Left ventricle myocardium superior (tissue), 1 donor: Measurements from ENCODE around the gene PLAU. TPM values are rescaled to one million over a fixed set of nuclear protein-coding genes. Genes with fewer than 3 reads are reported as not detected.
"Not testable (repeated sequence)": the region's sequence is repeated elsewhere in the genome, so short reads cannot be mapped to it uniquely, and the experiment has no call there.

Experiments used
- ATAC-seq: fragments of 200-7000 bp; cut with Tn5 transposase; one replicate; pipeline ENCODE4 v1.9.1; 2020; ENCODE audit warnings: mild to moderate bottlenecking, moderate library complexity
- DNase-seq: peaks from one replicate; pipeline ENCODE4 v3.0.0-alpha.2; 2020
- intact Hi-C: fragments of 100-400 bp; cut with micrococcal nuclease; formaldehyde crosslinking; loops from one replicate; pipeline ENCODE4 v1.11.0; 2022
- total RNA-seq: library from RNA; stranded (reverse); fragmentation: NEBNext Ultra II Directional; extraction: Animal tissue kit (Norgen Biotek cat#: 25700); gene quantifications from one replicate; pipeline ENCODE4 v1.2.1, GENCODE V29; 2021
- donor health status: DM: no; HTN: yes; CAD: no; lungs with severe emphysema.

The PLAU gene
- total RNA-seq, 1 donor from 2014 or later = 6.6 TPM

DNA sequence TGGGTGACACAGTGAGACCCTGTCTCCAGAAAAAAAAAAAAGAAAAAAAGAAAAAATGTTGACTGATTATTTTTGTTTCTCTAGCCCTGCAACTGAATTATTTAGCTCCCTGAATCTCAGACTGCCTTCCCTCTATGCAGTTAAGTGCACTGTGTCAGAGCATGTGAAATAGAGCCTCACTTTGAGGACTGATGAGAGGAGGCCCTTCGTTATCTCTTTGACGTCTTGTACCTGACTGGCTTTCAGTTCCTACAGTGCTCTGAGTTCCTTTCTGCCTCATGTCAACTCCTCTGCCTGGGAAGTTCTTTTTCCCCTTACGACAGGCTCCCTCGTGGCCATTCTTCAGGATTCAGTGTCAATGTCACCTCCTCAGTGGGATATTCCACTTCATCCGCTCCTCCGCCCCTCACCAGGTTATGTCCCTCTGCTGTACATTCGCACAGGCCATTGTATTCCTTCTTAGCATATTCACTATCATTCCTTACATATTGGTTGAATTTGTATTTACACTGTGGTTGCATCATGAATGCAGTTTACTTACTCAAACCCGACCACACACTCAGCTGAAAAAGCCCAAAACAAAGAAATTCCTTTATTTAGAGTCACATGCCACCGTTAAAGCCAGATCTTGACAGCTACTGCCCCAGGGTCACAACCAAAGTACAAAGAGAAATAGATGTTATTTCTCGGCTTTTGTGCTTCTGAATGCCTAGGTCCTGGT, 18.5 kb upstream of the PLAU start:
- intact Hi-C loops = no loop called here
- DNase-seq = no peak
- ATAC-seq = no peak

GRCh38 chr10:73893426-73893825, 17.5 kb upstream of the PLAU start:
- intact Hi-C loops = no loop called here
- ATAC-seq = no peak
- no peak for DNase-seq

DNA sequence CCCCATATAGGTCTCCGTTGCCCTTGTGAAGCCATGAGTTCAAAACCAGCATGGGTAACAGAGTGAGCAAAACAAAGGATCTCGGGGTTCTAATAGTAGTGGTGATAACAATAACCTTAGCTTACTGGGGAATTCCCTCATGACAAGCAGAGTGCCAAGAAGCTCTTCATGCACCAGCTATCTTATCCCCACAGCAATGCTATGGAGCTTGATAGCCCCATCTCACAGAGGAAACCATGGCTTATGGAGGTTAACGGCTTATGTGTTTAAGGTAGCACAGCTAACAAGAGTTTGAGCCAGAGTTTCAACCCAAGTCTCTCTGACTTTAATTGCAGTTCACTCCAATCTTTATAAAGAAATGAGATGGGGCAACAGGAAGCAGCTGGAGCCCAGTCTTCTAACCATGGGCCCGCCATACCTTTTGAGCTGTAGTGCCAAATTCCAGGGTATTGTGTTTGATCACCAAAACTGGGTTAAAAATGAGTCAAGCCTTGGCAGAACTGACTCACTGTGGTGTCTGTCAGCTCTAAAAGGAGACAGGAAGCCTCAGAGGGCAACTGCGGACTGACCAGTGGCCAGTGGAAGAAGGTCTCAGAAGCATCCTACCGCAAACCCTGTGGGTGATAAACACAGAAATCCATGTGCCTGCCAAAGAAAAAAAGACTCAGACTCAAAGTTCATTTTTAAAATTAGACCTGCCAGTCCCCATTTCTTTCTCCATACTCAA, 16.5 kb upstream of the PLAU start:
- ATAC-seq = no peak
- DNase-seq = no peak
- intact Hi-C loops = no loop called here

- intact Hi-C loops, DNase-seq, ATAC-seq: not testable (repeated sequence)
These were observed 15.6 kb upstream of the PLAU start for GRCh38 chr10:73895381-73895780.

DNA sequence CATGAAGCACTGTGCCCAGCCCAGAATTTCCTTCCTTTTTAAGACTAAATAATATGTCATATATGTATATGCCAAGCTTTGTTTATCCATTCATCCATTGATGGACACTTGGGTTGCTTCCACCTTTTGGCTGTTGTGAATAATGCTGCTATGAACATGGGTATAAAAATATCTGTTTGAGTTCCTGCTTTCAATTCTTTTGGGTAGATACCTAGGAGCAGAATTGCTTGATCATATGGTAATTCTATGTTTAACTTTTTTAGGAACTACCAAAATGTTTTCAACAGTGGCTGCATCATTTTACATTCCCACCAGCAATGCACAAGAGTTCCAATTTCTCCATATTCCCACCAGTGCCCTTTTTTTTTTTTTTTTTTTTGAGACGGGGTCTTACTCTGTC, 13.2 kb upstream of the PLAU start:
- DNase-seq (no peak), ATAC-seq (no peak)
- intact Hi-C loops = no loop called here

DNA sequence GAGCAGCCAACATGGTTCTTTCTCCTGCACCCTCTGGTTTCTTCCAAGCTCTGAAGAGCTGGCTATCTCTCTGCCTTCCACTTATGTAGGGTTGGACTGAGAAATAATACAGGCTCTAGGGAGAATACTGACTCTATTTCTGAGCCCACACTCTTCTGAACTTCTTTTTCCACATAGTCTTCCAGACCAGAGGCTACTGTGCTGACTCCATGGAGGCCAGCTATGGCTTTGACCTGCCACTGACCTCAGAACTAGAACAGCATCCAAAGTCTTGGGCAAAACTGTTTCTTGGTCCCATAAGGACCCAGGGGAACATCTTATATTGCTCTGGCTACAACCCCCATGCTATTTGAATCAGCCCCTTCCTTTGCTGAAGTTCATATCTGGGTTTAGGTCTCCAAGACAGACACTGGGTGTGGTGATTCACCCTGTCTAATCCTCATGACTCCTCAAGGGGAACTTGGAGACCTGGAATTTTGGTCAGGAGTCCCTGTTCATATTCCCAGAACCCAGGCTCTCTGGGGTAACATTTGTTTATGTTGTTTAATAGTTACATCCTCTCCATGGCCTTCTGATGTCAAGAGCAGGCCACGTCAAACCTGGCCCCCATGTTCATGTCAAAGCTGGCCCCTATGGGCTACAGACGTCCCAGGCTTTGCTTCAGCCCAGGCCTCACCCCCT, 12.1 kb upstream of the PLAU start:
- DNase-seq (no peak), ATAC-seq (peak; percentile 49)
- intact Hi-C loops = no loop called here

DNA sequence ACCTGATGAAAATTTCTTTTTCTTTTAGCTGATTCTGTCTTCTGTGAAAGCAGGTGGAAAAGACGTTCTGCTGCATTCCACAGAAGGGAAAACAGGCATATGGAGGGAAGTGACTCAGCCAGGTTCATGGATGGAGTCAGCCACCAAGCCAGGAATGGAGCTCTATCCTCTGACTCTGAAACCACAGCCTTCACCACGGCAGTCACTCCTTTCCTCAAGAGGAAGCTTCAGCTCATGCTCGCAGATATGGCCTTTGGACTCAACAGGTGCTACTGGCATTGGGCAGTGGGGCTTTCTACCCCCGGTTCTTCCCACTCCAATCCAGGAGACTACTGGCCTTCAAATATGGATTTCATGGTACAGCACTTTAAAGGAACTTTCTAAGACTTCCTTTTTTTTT, 11.5 kb upstream of the PLAU start:
- intact Hi-C loops = no loop called here
- no peak for ATAC-seq

GRCh38 chr10:73900064-73900463, 10.9 kb upstream of the PLAU start:
- intact Hi-C loops = no loop called here

More for the DNA sequence above, 11.5 kb upstream of the PLAU start:
- no peak for DNase-seq

GRCh38 chr10:73901261-73901660, 9.7 kb upstream of the PLAU start:
- intact Hi-C loops = no loop called here

More at GRCh38 chr10:73900064-73900463, 10.9 kb upstream of the PLAU start:
- DNase-seq (no peak), ATAC-seq (no peak)

GRCh38 chr10:73902351-73902750, 8.6 kb upstream of the PLAU start:
- no peak for ATAC-seq
- intact Hi-C loops = no loop called here
- no peak for DNase-seq

More at GRCh38 chr10:73901261-73901660, 9.7 kb upstream of the PLAU start:
- DNase-seq (no peak), ATAC-seq (no peak)

DNA sequence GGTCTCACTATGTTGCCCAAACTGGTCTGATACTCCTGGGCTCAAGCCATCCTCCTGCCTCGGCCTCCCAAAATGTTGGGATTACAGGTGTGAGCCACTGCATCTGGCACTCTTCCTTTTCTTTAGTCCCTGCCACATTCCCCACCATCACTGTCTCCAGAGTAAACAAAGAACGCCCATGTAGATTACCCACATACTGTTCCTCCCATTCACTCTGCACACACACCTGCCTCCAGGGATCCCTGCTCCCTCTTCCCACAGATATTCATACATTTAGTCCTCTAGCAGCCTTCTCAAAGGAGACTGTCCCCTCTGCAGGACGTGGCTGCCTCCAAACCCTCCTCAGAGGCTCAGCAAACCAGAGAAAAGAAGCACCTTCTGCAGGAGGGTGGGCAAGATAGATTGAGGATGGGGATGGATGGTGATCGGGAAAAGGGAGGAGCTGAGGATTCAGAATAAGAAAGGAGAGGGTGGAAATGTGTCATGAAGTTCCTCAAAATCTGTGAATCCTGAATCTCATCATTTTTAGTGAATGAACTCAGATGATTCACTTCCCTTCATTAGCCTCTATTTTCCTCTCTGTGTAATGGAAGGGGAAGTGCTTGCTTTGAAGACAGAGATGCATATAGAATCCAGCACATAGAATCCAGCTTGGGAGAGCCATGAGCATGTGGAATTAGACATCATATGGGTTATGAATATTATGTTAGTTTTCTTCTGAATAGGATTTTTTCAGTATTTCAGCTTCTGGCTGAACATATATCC, 5.5 kb upstream of the PLAU start:
- ATAC-seq (no peak), DNase-seq (no peak)
- intact Hi-C loops = no loop called here

GRCh38 chr10:73906524-73907447, 4.1 kb upstream of the PLAU start:
- ATAC-seq (peak; percentile 82), DNase-seq (peak; percentile 72)
- intact Hi-C loops = no loop called here

DNA sequence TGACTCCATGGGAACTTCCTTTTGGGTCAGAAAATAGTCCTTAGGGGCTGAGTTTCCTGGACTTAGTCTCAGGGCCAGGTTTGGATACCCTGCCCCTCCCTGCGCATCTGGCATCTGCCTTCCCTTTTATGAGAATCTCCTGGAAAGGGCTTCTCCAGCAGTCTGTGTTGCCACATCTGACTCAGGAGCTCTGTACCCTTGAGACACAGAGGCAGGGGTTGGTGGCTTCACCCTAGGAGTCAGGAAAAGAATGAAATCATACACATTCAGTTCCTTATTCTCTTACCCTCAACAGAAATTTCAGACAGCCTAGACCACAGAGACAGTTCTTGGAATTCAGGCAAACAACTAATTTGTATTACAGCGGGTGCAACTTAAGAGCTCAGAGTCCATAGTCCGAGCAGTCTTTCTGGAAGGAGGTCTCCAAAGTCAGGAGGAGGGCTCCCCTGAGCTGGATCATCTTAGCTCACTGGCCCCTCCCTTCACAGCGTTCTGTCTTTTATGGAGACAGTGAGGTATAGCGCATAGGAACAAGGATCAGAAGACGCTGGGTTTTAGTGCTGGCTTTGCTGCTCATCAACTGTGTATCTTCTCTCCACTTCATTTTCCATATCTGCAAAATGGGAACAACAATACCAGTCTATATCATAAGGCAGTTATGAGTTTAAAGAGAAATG, 3.0 kb upstream of the PLAU start:
- ATAC-seq = peak; percentile 49
- peak; percentile 53 for DNase-seq
- intact Hi-C loops = no loop called here

- DNase-seq (no peak), ATAC-seq (peak; percentile 26)
- intact Hi-C loops = no loop called here
These were observed 1.9 kb upstream of the PLAU start for GRCh38 chr10:73908853-73909539.

DNA sequence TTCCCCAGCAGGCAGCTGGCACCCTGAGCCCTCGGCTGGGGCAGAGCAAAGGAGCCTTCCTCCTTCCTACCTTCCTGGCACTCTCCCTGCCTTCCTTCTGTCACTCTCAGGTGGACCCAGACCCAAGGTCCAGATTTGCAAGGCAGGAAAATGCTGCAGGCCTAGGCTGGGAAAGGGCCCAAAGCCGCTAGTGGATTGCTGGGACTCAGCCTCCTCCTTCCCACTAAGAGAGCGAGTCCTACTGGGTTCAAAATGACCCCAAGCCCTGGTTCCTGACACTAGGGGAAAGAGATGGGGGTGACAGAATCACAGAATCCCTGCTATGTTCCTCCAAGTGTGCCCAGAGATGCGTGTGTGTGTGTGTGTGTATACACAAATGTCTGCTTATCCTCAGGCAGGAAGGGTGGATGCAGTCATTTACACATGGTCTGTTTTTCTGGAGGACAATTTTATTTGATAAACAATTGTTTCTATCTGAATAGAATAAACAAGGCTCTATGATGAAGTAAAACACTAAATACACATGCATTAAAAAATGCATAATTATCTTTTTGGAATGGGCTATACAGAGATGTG, 1.3 kb upstream of the PLAU start:
- ATAC-seq (no peak), DNase-seq (no peak)
- intact Hi-C loops = no loop called here

DNA sequence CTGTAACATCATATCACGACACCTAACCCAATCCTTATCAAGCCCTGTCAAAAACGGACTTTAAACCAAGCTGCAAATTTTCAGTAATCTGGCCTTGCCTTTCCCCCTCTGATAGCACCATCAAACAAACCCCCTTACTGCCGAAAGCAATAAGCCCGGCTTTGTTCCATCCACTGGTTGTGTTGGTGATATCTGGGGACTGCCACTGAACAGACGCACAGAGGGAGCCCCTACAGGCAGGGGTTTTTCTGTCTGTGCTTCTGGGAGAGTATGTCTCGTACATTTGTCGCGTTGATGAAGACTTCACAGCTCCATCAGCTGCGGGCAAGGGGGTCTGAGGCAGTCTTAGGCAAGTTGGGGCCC, 550 bp upstream of the PLAU start:
- no peak for ATAC-seq
- intact Hi-C loops = no loop called here

GRCh38 chr10:73911553-73912004, 647 bp downstream of the PLAU start:
- ATAC-seq (no peak), DNase-seq (no peak)
- intact Hi-C loops = no loop called here

More for the DNA sequence above, 550 bp upstream of the PLAU start:
- no peak for DNase-seq
